HCT116 (cell line): Measurements from ENCODE around the gene PPP2R3A.

ENCODE experiments used
- CEBPB ChIP-seq: IDR thresholded peaks from 2 replicates; pipeline ENCODE4 v1.6.1; 2012; ENCODE audit warnings: low read depth
- FOSL1 ChIP-seq: IDR thresholded peaks from 2 replicates; pipeline ENCODE4 v1.6.1; 2012; ENCODE audit warnings: low read depth
- ZNF274 ChIP-seq: fragments of 200-500 bp; sonication (Bioruptor generic); IDR thresholded peaks from 2 replicates; pipeline ENCODE4 v1.6.1; 2014; ENCODE audit warnings: mild to moderate bottlenecking, low read depth, low read length, inconsistent platforms
- TF ChIP-seq, protein P1 (sequence below), 3 experiments: fragments of 200-600 bp in 1 of 3; sonication (generic) in 1 of 3; IDR thresholded peaks in 2 of 3; conservative IDR thresholded peaks in 1 of 3; 2 replicates each; pipeline ENCODE4 v1.5.1; 2012 to 2017; ENCODE audit warnings: low read depth in 2 of 3, low read length in 2 of 3, antibody characterized with exemption in 1 of 3, borderline replicate concordance in 1 of 3, control low read depth in 1 of 3, mild to moderate bottlenecking in 1 of 3, mixed read lengths in 1 of 3, mixed run types in 1 of 3, moderate library complexity in 1 of 3; ENCODE audit not compliant: insufficient read depth in 1 of 3

GRCh38 chr3:135929670-135930069, 35.9 kb upstream of the PPP2R3A start:
- TF ChIP-seq, protein P1, sequence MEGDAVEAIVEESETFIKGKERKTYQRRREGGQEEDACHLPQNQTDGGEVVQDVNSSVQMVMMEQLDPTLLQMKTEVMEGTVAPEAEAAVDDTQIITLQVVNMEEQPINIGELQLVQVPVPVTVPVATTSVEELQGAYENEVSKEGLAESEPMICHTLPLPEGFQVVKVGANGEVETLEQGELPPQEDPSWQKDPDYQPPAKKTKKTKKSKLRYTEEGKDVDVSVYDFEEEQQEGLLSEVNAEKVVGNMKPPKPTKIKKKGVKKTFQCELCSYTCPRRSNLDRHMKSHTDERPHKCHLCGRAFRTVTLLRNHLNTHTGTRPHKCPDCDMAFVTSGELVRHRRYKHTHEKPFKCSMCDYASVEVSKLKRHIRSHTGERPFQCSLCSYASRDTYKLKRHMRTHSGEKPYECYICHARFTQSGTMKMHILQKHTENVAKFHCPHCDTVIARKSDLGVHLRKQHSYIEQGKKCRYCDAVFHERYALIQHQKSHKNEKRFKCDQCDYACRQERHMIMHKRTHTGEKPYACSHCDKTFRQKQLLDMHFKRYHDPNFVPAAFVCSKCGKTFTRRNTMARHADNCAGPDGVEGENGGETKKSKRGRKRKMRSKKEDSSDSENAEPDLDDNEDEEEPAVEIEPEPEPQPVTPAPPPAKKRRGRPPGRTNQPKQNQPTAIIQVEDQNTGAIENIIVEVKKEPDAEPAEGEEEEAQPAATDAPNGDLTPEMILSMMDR (IDR thresholded peaks at IDR 0.05 in 2 of 3, conservative IDR thresholded peaks at IDR 0.05 in 1 of 3; ENCODE audit: borderline replicate concordance in 1 of 3, insufficient read depth in 1 of 3, low read depth in 2 of 3, low read length in 2 of 3): no peak
- TF ChIP-seq CEBPB (no peak), FOSL1 (no peak), ZNF274 (no peak)
